Neural cell (in vitro differentiated cells): ENCODE data around the gene SLF2. TPM values are rescaled to one million over a fixed set of nuclear protein-coding genes. Genes with fewer than 3 reads are reported as not detected.

Experiments
- H2AFZ ChIP-seq: fragments of 200-600, 300-800 bp; sonication (generic), shearing (Covaris generic); 2 replicates; pipeline ENCODE4 v1.6.0; 2014; ENCODE audit warnings: low read depth, mild to moderate bottlenecking, antibody characterized with exemption, low read length, moderate library complexity
- H3F3A ChIP-seq: fragments of 200-600 bp; shearing (Covaris generic); 2 replicates; pipeline ENCODE4 v1.6.1; 2016; ENCODE audit warnings: mild to moderate bottlenecking, moderate library complexity, mixed read lengths, antibody characterized with exemption, low read length; ENCODE audit not compliant: insufficient read depth, poor library complexity, severe bottlenecking
- H3K27ac ChIP-seq: fragments of 200-600, 300-800 bp; sonication (generic), shearing (Covaris generic); 2 replicates; pipeline ENCODE4 v1.5.1; 2014; ENCODE audit warnings: mild to moderate bottlenecking, low read length, moderate library complexity
- H3K27me3 ChIP-seq: fragments of 300-800, 200-600 bp; sonication (generic), shearing (Covaris generic); 2 replicates; pipeline ENCODE4 v1.6.0; 2014; ENCODE audit warnings: mild to moderate bottlenecking, low read depth, low read length, moderate library complexity; ENCODE audit not compliant: insufficient read depth
- H3K36me3 ChIP-seq: fragments of 300-800, 200-600 bp; sonication (generic), shearing (Covaris generic); 2 replicates; pipeline ENCODE4 v1.5.1; 2014; ENCODE audit warnings: mild to moderate bottlenecking, antibody characterized with exemption, low read length, moderate library complexity; ENCODE audit not compliant: insufficient read depth
- H3K4me2 ChIP-seq: fragments of 300-800, 200-600 bp; sonication (generic), shearing (Covaris generic); 2 replicates; pipeline ENCODE4 v1.6.0; 2014; ENCODE audit warnings: mild to moderate bottlenecking, low read length
- H3K4me3 ChIP-seq: fragments of 300-800, 200-600 bp; sonication (generic), shearing (Covaris generic); 2 replicates; pipeline ENCODE4 v1.5.1; 2014; ENCODE audit warnings: mild to moderate bottlenecking, low read length, moderate library complexity
- H3K79me2 ChIP-seq: fragments of 200-600 bp; shearing (Covaris generic); replicated peaks from 2 replicates; pipeline ENCODE4 v1.6.0; 2014; ENCODE audit warnings: mild to moderate bottlenecking, low read length, moderate library complexity; ENCODE audit not compliant: insufficient read depth
- H3K9ac ChIP-seq: fragments of 300-800, 200-600 bp; sonication (generic), shearing (Covaris generic); 2 replicates; pipeline ENCODE4 v1.6.1; 2016; ENCODE audit warnings: mild to moderate bottlenecking, low read length, mixed read lengths
- H3K9me2 ChIP-seq: fragments of 200-600 bp; shearing (Covaris generic); 2 replicates; pipeline ENCODE4 v1.6.1; 2016; ENCODE audit warnings: mild to moderate bottlenecking, low read length, mixed read lengths; ENCODE audit not compliant: insufficient read depth
- H3K9me3 ChIP-seq: fragments of 200-600, 300-800 bp; sonication (generic), shearing (Covaris generic); 2 replicates; pipeline ENCODE4 v1.6.1; 2016; ENCODE audit warnings: mild to moderate bottlenecking, mixed run types, low read length, moderate library complexity, mixed read lengths
- H4K20me1 ChIP-seq: fragments of 200-600 bp; shearing (Covaris generic); 2 replicates; pipeline ENCODE4 v1.6.1; 2016; ENCODE audit warnings: mild to moderate bottlenecking, mixed run types; ENCODE audit not compliant: insufficient read depth
- EP300 ChIP-seq: fragments of 450-650 bp; conservative IDR thresholded peaks from 2 replicates; pipeline ENCODE4 v1.6.1; 2014; ENCODE audit warnings: antibody characterized with exemption, mild to moderate bottlenecking, moderate library complexity; ENCODE audit not compliant: poor library complexity, severe bottlenecking
- EZH2 ChIP-seq: fragments of 200-600, 300-800 bp; shearing (Covaris generic), sonication (generic); IDR thresholded peaks from 2 replicates; pipeline ENCODE4 v1.6.1; 2014; ENCODE audit warnings: antibody characterized with exemption, low read length, borderline replicate concordance, mild to moderate bottlenecking; ENCODE audit not compliant: insufficient read depth, poor library complexity, severe bottlenecking
- MXI1 ChIP-seq: fragments of 450-650 bp; conservative IDR thresholded peaks from 2 replicates; pipeline ENCODE4 v1.6.1; 2014; ENCODE audit warnings: antibody characterized with exemption, mild to moderate bottlenecking; ENCODE audit not compliant: poor library complexity, severe bottlenecking
- POLR2AphosphoS5 ChIP-seq: IDR thresholded peaks from 2 replicates; pipeline ENCODE4 v1.6.1; 2012
- RAD21 ChIP-seq: fragments of 450-650 bp; conservative IDR thresholded peaks from 2 replicates; pipeline ENCODE4 v1.6.1; 2014; ENCODE audit warnings: antibody characterized with exemption, mild to moderate bottlenecking, moderate library complexity
- SMC3 ChIP-seq: fragments of 450-650 bp; conservative IDR thresholded peaks from 2 replicates; pipeline ENCODE4 v1.6.1; 2014; ENCODE audit warnings: antibody characterized with exemption, mild to moderate bottlenecking, moderate library complexity; ENCODE audit not compliant: poor library complexity
- TAF1 ChIP-seq: IDR thresholded peaks from 2 replicates; pipeline ENCODE4 v1.6.1; 2012; ENCODE audit warnings: low read depth
- polyA plus RNA-seq: library from polyadenylated mRNA; depleted of rRNA; stranded (reverse); fragments of >200 nt; gene quantifications from 2 replicates; pipeline ENCODE4 v1.2.3, GENCODE V29; 2014
- TF ChIP-seq, protein P1 (sequence below): fragments of 450-650 bp; IDR thresholded peaks from 2 replicates; pipeline ENCODE4 v1.5.1; 2014; ENCODE audit warnings: antibody characterized with exemption, mild to moderate bottlenecking, moderate library complexity; ENCODE audit not compliant: poor library complexity, severe bottlenecking
- TF ChIP-seq, protein P2 (sequence below): IDR thresholded peaks from 2 replicates; pipeline ENCODE4 v1.6.1; 2012; ENCODE audit warnings: borderline replicate concordance

SLF2 gene
- polyA plus RNA-seq, 1 donor from 2014 or later, result 43.0 TPM

DNA sequence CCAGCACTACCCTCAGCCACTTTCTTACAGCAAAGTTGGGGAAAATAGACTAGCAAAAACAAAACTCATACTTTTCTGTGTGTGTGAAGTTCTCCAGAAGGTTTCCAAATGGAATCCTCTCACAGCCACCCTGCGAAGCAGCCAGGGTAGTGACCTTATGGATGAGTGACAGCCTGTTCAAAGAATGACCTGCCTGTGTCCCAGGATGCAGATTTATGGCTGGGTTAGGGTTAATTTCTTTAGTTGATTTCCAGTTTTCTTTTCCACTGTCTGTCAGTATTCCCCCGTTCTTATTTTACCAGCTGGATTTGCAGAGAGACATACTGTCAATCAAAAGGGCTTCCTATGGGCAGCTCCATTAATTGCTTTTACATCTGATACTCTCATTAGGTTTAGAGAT lies 54.1 kb downstream of the SLF2 start:
- no peaks in the 10 kb centered on the region for H3K9me2 ChIP-seq
- H3K9ac ChIP-seq, result no peak overlapping the region
- H3K4me3 ChIP-seq, result no peak overlapping the region
- no peak overlapping the region for H3K27ac ChIP-seq
- H2AFZ ChIP-seq, result no peak overlapping the region
- H3K79me2 ChIP-seq, result no peaks in the 10 kb centered on the region
- no peaks in the 10 kb centered on the region for H4K20me1 ChIP-seq
- no peaks in the 10 kb centered on the region for H3K27me3 ChIP-seq
- H3K4me2 ChIP-seq, result no peak overlapping the region
- no peaks in the 10 kb centered on the region for H3K9me3 ChIP-seq
- H3K36me3 ChIP-seq, result peaks cover 5% of the 10 kb centered on the region
- no peaks in the 10 kb centered on the region for H3F3A ChIP-seq
- TF ChIP-seq MXI1 (no peak), SMC3 (no peak), POLR2AphosphoS5 (no peak), TAF1 (no peak), EZH2 (no peak), EP300 (no peak), RAD21 (no peak)
- TF ChIP-seq, protein P1, sequence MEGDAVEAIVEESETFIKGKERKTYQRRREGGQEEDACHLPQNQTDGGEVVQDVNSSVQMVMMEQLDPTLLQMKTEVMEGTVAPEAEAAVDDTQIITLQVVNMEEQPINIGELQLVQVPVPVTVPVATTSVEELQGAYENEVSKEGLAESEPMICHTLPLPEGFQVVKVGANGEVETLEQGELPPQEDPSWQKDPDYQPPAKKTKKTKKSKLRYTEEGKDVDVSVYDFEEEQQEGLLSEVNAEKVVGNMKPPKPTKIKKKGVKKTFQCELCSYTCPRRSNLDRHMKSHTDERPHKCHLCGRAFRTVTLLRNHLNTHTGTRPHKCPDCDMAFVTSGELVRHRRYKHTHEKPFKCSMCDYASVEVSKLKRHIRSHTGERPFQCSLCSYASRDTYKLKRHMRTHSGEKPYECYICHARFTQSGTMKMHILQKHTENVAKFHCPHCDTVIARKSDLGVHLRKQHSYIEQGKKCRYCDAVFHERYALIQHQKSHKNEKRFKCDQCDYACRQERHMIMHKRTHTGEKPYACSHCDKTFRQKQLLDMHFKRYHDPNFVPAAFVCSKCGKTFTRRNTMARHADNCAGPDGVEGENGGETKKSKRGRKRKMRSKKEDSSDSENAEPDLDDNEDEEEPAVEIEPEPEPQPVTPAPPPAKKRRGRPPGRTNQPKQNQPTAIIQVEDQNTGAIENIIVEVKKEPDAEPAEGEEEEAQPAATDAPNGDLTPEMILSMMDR, result no peak
- TF ChIP-seq, protein P2, sequence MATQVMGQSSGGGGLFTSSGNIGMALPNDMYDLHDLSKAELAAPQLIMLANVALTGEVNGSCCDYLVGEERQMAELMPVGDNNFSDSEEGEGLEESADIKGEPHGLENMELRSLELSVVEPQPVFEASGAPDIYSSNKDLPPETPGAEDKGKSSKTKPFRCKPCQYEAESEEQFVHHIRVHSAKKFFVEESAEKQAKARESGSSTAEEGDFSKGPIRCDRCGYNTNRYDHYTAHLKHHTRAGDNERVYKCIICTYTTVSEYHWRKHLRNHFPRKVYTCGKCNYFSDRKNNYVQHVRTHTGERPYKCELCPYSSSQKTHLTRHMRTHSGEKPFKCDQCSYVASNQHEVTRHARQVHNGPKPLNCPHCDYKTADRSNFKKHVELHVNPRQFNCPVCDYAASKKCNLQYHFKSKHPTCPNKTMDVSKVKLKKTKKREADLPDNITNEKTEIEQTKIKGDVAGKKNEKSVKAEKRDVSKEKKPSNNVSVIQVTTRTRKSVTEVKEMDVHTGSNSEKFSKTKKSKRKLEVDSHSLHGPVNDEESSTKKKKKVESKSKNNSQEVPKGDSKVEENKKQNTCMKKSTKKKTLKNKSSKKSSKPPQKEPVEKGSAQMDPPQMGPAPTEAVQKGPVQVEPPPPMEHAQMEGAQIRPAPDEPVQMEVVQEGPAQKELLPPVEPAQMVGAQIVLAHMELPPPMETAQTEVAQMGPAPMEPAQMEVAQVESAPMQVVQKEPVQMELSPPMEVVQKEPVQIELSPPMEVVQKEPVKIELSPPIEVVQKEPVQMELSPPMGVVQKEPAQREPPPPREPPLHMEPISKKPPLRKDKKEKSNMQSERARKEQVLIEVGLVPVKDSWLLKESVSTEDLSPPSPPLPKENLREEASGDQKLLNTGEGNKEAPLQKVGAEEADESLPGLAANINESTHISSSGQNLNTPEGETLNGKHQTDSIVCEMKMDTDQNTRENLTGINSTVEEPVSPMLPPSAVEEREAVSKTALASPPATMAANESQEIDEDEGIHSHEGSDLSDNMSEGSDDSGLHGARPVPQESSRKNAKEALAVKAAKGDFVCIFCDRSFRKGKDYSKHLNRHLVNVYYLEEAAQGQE, result no peak

DNA sequence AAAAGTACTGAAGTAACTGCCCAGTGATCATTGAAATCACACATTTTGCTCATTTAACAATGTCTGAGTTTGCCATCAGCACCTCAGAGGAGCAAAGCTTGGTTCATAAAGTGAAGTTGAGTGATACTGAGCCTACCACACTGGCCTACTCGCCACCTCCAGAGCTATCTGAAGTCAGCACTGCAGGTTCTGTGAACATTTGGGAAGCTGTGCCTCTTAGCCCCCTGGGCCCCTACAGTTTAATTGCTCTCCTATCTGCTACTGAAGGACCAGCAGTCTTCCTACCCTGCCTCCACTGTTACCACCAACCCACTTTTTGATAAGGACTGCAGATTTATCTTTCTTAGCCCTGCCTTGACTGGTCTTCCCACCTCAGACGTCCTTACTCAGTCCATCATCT lies 54.6 kb downstream of the SLF2 start:
- Histone ChIP-seq H3K4me2 (no peak overlapping the region), H3K27me3 (no peaks in the 10 kb centered on the region), H3K27ac (no peak overlapping the region), H3K4me3 (no peak overlapping the region), H4K20me1 (no peaks in the 10 kb centered on the region), H3F3A (no peaks in the 10 kb centered on the region), H3K9me3 (no peaks in the 10 kb centered on the region), H3K9me2 (no peaks in the 10 kb centered on the region), H3K9ac (no peak overlapping the region), H2AFZ (no peak overlapping the region), H3K79me2 (no peaks in the 10 kb centered on the region), H3K36me3 (peaks cover under 1% of the 10 kb centered on the region)
- no peak for TF ChIP-seq EP300
- TF ChIP-seq, protein P2, result no peak
- no peak for TF ChIP-seq POLR2AphosphoS5
- TF ChIP-seq RAD21, result no peak
- no peak for TF ChIP-seq EZH2
- no peak for TF ChIP-seq MXI1
- no peak for TF ChIP-seq SMC3
- no peak for TF ChIP-seq TAF1
- TF ChIP-seq, protein P1, result no peak
